NB4 (cell line): ENCODE results near the gene PRDX6.
"Not testable (repeated sequence)": the region's sequence is repeated elsewhere in the genome, so short reads cannot be mapped to it uniquely, and the experiment has no call there.

Experiments
- DNase-seq: peaks from one replicate; pipeline ENCODE4 v3.0.0; 2010; ENCODE audit warnings: low read depth
- H3K4me3 ChIP-seq: one replicate; pipeline ENCODE4 v1.5.1; 2011; ENCODE audit warnings: mild to moderate bottlenecking, low read depth, low read length, moderate library complexity
- CTCF ChIP-seq: IDR thresholded peaks from one replicate; pipeline ENCODE4 v1.5.1; 2012; ENCODE audit warnings: low read depth, low read length
- MAX ChIP-seq: IDR thresholded peaks from 2 replicates; pipeline ENCODE4 v1.6.1; 2011; ENCODE audit warnings: low read depth, low read length
- MYC ChIP-seq: IDR thresholded peaks from 2 replicates; pipeline ENCODE4 v1.6.1; 2011; ENCODE audit warnings: low read depth, low read length
- POLR2A ChIP-seq: IDR thresholded peaks from 2 replicates; pipeline ENCODE4 v1.6.1; 2011; ENCODE audit warnings: mild to moderate bottlenecking; ENCODE audit not compliant: insufficient read length; ENCODE audit errors: extremely low read depth

PRDX6 gene

GRCh38 chr1:173467426-173467825 is 9.7 kb upstream of the PRDX6 start:
- no peak overlapping the region for H3K4me3 ChIP-seq
- DNase-seq = no peak
- TF ChIP-seq MYC = no peak
- no peak for TF ChIP-seq POLR2A

GRCh38 chr1:173469656-173470055 is 7.5 kb upstream of the PRDX6 start:
- TF ChIP-seq MYC (no peak), POLR2A (no peak), CTCF (no peak), MAX (no peak)
- no peak overlapping the region for H3K4me3 ChIP-seq
- no peak for DNase-seq

- H3K4me3 ChIP-seq = no peak overlapping the region
- no peak for DNase-seq
- TF ChIP-seq MAX (no peak), POLR2A (no peak), CTCF (no peak), MYC (no peak)
Measured at GRCh38 chr1:173470608-173471007, 6.5 kb upstream of the PRDX6 start.

GRCh38 chr1:173473599-173474011 is 3.5 kb upstream of the PRDX6 start:
- no peak for DNase-seq
- TF ChIP-seq MAX (no peak), MYC (no peak), CTCF (no peak), POLR2A (no peak)

GRCh38 chr1:173474097-173474779 is 2.9 kb upstream of the PRDX6 start:
- TF ChIP-seq MAX (no peak), POLR2A (no peak), MYC (no peak), CTCF (no peak)
- H3K4me3 ChIP-seq = no peak overlapping the region
- no peak for DNase-seq

More at GRCh38 chr1:173473599-173474011, 3.5 kb upstream of the PRDX6 start:
- no peak overlapping the region for H3K4me3 ChIP-seq

- not testable (repeated sequence) for H3K4me3 ChIP-seq, DNase-seq
Measured at GRCh38 chr1:173474780-173475421, 2.2 kb upstream of the PRDX6 start.
